GM12875 (cell line): ENCODE data around the gene OBSCN.

Experiments
- H3K4me3 ChIP-seq: one replicate; pipeline ENCODE4 v1.5.1; 2011; ENCODE audit warnings: low read depth, low read length, control low read depth
- TF ChIP-seq, protein P1 (sequence below): IDR thresholded peaks from 2 replicates; pipeline ENCODE4 v1.5.1; 2011; ENCODE audit warnings: low read depth, mild to moderate bottlenecking, control low read depth, inconsistent platforms, low read length, moderate library complexity, borderline replicate concordance; ENCODE audit not compliant: insufficient read depth

Gene OBSCN

GRCh38 chr1:228207851-228208821 is at the start of gene OBSCN:
TSS of gene OBSCN (plus strand) at chr1:228208044. CDS start at chr1:228211784, 3,740 bp downstream.
- TF ChIP-seq, protein P1, sequence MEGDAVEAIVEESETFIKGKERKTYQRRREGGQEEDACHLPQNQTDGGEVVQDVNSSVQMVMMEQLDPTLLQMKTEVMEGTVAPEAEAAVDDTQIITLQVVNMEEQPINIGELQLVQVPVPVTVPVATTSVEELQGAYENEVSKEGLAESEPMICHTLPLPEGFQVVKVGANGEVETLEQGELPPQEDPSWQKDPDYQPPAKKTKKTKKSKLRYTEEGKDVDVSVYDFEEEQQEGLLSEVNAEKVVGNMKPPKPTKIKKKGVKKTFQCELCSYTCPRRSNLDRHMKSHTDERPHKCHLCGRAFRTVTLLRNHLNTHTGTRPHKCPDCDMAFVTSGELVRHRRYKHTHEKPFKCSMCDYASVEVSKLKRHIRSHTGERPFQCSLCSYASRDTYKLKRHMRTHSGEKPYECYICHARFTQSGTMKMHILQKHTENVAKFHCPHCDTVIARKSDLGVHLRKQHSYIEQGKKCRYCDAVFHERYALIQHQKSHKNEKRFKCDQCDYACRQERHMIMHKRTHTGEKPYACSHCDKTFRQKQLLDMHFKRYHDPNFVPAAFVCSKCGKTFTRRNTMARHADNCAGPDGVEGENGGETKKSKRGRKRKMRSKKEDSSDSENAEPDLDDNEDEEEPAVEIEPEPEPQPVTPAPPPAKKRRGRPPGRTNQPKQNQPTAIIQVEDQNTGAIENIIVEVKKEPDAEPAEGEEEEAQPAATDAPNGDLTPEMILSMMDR, result no peak
- H3K4me3 ChIP-seq, result no peak within 1 kb of the TSS

- TF ChIP-seq, protein P1, result no peak
- H3K4me3 ChIP-seq, result no peak overlapping the region
These were observed 49.5 kb upstream of the OBSCN start for GRCh38 chr1:228158151-228159007.

DNA sequence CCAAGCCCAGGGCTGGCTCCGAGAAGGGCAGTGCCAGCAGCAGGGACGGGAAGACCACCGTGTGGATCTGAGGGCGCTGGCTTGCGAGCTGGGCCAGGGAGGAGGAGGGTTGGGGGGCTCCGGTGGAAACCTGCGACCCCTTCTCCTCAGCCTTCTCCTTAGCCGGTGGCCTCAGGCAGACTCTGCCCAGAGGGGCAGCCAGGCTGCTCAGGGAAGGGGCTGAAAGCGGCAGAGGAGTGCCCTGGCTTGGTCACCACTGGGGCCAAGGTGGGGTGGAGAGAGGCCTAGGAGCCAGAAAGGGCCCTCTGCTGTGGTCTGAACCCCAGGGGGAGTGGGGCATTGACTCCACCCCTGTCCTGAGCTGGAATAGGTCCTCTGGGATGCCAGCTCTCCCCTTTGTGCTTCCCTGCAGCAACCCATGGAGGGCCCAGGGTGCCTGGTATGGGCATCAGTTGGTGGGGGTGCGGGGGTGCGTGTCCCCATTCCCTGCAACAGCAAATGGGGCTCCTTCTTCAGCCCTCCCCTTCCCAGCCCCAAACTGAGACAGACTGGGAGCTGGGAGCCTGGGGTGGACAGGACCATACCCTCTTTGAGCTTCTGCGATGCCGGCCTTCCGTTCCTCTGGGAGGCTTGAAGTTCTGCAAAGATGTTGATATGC is 48.7 kb upstream of the OBSCN start:
- TF ChIP-seq, protein P1, result no peak
- no peak overlapping the region for H3K4me3 ChIP-seq

DNA sequence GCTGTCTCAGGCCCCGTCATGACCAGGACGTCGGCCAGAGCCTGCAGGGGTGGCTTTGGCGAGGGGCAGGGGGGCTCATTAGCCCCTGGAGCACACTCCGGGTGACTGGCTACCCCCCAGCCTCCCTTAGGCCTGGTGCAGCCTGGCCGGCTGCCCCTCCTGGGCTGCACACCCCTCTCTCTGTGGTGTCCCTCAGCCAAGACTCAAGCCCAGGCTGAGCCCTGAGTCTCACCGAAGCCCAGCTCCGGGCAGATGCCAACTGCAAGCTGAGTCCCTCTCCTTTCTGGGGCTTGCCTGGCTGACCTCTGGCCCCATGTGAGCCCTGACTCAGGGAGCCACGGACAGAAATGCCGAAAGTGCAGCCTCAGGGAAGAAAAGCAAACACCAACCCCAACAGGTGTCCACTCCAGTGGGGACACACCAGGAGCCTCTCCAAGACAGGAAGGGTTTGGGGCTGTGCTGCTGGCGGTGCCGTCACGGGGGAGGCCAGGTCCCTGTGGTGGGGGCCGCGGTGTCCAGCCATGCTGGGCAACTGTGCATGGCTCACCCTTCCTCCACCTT is 47.6 kb upstream of the OBSCN start:
- no peak overlapping the region for H3K4me3 ChIP-seq
- TF ChIP-seq, protein P1, result no peak

GRCh38 chr1:228161362-228161761 is 46.5 kb upstream of the OBSCN start:
- no peak overlapping the region for H3K4me3 ChIP-seq
- TF ChIP-seq, protein P1, result no peak

DNA sequence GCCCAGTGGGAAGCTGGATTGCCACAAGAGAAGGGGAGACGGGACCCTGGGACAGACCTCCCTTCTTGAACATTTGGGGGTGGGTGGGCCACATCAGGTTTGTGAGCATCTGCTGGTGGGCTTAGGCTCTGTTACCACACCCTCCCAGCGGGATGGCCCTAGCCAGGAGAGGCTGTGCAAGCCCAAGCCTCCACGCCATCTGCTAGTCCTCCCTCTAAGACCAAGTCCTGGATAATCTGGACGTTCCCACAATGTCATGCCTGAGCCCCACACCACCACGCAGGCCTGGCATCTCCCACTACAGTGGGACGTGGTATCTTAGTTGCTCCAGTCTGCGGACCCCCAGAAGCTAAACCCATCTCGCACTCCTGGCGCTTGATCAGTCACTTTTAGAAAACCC is 46.0 kb upstream of the OBSCN start:
- no peak overlapping the region for H3K4me3 ChIP-seq
- TF ChIP-seq, protein P1, result no peak
